GM12872 (cell line): Measurements from ENCODE around the gene THPO.

Experiments used
- CTCF ChIP-seq: IDR thresholded peaks from 3 replicates; pipeline ENCODE4 v1.5.1; 2011; ENCODE audit warnings: low read depth, mild to moderate bottlenecking, low read length, moderate library complexity; ENCODE audit not compliant: insufficient read depth

Gene THPO

DNA sequence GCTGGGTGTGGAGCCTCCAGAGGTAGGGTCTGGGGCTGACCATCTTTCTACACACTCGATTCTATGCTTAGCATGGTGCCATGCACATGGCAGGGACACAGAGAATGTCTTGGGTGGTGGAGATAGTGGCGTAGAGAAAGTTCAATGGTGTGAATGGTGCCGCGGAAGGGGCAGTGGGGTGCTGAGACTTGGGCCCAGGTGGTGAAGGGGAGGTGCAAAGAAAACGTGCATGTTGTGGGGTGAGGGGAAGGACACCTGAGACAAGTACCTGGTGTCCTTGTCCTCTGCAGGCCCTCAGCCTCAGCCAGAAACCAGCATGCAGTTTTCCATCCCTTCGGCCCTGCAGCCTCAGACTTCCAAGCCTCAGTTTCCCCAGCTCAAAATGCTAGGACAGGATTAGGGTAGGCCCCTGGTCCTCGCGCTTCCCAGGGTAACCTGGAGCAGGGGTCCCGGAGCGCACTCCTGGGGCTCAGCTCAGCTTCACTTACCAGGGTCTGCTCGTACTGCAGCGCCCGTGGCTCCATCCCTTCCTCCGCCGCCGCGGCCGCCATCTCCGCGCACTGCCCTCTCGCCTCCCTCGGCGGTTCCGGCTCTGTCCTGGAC lies 17.0 kb downstream of the THPO start:
- no peak for TF ChIP-seq CTCF

- TF ChIP-seq CTCF = no peak
Measured at GRCh38 chr3:184360070-184360928, 17.7 kb downstream of the THPO start.

GRCh38 chr3:184359610-184360009 lies 18.4 kb downstream of the THPO start:
- TF ChIP-seq CTCF = no peak

GRCh38 chr3:184358921-184359350 lies 19.1 kb downstream of the THPO start:
- no peak for TF ChIP-seq CTCF

- no peak for TF ChIP-seq CTCF
Measured at GRCh38 chr3:184358124-184358767, 19.8 kb downstream of the THPO start.

DNA sequence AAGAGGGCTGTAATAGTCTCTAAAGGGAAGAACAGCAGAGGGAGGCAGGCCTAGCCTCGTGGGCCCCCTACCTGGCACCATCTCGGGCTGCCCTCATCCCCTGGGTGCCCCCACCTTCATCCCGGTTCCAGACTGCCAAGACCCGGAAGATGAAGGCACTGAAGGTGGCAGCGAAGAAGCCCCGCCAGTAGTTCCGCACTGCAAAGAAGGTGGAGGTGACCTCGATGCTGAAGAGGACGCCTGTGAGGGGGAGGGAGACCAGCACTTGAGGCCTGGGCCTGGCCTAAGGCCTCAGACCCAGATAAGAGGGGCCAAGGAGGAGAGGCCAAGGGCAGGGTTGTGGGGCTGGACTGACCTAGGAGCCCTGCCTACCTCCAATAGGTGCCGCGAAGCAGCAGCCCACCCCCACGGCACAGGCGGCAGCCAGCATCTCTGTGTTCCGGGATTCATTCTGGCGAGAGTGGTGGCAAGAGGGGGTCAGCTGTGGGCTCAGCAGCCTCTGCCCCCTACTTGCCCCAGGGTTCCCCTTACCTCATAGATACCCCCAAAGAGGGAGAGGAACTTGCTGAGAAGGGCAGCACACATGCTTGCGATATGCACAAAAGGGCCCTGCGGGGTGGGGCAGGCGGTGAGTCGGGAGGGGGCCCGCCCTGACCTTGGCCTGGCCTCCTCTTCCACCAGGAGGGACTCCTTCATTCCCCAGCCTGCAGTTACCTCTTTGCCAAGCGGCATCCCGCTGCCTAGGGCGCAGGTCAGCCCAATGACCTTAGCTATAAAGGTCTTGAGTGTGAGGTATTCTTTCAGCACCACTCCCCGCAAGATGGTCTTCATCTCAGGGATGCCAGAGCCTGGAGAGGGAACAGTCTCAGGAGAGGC lies 20.5 kb downstream of the THPO start:
- no peak for TF ChIP-seq CTCF
